IPS-11a (cell line): ENCODE results near the gene ATPAF1.

Experiments
- H3K4me3 ChIP-seq: one replicate; pipeline ENCODE4 v1.5.1; 2013; ENCODE audit warnings: low read depth, low read length, control low read depth

The ATPAF1 gene

DNA sequence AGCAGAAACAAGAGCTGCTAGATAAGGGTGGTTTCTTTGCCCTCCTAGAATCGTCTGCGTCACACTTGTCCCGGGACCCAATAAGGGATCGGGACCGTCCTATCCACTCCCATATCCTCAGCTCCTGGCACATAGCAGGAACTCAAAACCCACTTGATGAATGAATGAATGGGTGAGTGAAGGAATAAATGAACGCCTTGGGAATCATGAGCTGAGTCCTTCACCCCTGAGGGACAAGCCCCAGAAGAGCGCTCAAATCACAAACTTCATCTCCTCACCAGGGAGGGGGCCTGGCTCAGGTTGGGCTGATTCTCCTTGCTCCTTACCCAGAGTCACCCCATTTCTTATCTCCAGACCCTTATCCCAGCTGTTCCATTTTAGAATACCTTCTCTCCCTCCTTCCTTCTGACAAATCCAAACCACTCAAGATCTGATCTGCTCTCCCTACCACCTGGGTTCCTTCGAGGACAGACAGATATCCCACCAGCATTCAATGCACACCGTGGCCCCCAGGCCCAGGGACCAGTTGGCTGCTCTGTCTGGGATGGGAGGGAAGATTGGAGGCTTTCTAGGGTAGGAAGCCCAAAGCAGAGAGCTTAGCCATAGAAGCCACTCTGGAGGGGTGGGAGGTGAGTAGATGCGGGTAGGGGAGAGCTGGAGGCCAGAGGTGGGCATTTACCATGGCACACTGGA lies 50.9 kb downstream of the ATPAF1 start:
- H3K4me3 ChIP-seq = peak overlapping the region; percentile 79

GRCh38 chr1:46616277-46617107 lies 51.7 kb downstream of the ATPAF1 start, which contains the start of gene MOB3C:
MOB3C (minus strand) TSS chr1:46616811; CDS start chr1:46613321, 3,490 bp downstream.
- peak within 1 kb of the TSS; percentile 79 for H3K4me3 ChIP-seq

GRCh38 chr1:46615735-46616134 lies 52.4 kb downstream of the ATPAF1 start:
- no peak overlapping the region for H3K4me3 ChIP-seq

DNA sequence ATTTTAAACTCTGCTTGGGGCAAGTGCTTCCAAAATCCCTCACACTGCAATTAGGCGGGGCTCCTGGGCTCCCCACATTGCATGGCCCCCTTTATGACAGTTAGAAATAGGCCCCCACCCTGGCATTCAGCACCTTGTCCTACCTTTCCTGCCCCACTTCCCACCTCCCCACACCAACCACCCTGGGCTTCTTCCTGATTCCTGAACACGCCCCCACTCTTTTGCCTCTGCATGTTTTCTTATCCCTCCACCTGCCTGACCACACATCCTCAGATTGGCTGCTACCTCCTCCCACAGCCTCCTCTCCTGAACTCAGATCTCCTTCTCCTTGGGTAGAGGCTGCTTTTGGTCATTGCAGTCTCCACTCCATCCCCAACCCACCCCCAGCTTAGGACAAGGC lies 53.1 kb downstream of the ATPAF1 start:
- no peak overlapping the region for H3K4me3 ChIP-seq

- no peak overlapping the region for H3K4me3 ChIP-seq
Measured at GRCh38 chr1:46614604-46614984, 53.6 kb downstream of the ATPAF1 start.

DNA sequence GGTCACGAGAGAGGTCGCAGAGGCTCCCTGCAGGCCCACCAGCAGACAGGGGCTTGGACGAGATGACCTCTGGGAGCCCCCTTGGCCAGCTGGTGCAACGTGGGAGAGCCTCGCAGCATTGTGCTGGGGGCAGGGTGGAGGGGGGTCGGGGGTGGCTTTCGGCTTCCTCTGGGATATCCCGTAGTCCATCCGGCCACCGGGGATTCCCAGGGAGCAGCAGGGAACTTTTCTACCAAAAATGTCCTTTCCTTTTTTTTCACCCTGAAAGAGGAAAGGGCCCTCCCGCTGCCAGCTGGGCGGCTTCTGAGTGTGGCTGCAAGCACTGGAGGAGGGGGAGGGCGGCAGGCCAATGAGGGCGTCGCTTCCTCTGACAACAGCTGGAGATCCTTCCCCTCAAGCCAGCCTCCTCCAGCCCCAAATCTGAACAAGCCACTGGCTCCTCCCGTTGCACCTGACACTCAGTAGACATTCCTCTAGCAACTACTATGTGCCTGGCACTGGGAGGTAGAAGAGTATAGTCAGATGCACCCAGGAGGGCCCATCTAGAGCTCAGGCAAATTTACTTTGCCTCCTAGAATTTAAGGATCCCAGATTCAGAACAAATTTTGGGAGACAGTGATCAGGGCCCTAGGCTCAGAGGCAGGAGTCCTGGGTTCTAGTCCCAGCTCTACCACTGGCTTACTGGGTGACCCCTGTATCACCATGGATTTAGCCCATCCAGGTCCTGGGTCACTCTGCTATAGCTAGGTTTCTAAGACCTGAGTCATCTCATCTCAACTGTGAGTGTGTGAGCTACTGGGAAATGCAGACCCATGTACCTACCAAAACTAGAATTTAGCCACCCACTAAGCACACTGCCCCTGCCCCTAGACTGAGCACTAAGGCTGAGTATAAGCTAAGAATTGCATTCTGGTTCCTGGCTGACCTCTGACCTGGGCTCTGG lies 54.2 kb downstream of the ATPAF1 start:
- no peak overlapping the region for H3K4me3 ChIP-seq

GRCh38 chr1:46612937-46613660 lies 55.1 kb downstream of the ATPAF1 start:
- no peak overlapping the region for H3K4me3 ChIP-seq

DNA sequence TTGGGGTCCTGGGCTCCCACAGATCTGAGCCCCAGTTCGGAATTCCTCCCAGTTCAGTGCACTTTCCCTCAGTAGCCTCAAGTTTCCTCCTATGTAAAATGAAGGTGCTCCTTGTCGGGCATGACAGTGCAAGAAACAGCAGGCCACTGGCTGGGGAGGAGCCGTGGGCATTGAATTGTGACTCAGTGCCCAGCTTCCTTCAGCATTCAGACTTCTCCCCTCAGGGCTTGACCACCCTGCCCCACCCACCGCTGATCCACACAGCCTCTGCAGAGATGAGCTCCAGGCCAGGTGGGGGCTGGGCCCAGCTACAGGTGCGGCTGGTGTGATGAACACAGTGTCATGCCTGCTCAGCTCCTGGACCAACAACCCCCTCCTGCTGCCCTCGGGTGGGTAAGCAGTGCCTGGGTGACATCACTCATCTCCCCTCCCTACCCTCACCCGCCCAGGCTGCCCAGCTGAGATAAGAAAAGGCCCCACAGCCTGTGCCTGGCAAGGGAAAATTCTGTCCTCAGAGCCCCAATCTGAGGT lies 56.4 kb downstream of the ATPAF1 start:
- no peak overlapping the region for H3K4me3 ChIP-seq

GRCh38 chr1:46607345-46608130 lies 60.6 kb downstream of the ATPAF1 start:
- H3K4me3 ChIP-seq = no peak overlapping the region

DNA sequence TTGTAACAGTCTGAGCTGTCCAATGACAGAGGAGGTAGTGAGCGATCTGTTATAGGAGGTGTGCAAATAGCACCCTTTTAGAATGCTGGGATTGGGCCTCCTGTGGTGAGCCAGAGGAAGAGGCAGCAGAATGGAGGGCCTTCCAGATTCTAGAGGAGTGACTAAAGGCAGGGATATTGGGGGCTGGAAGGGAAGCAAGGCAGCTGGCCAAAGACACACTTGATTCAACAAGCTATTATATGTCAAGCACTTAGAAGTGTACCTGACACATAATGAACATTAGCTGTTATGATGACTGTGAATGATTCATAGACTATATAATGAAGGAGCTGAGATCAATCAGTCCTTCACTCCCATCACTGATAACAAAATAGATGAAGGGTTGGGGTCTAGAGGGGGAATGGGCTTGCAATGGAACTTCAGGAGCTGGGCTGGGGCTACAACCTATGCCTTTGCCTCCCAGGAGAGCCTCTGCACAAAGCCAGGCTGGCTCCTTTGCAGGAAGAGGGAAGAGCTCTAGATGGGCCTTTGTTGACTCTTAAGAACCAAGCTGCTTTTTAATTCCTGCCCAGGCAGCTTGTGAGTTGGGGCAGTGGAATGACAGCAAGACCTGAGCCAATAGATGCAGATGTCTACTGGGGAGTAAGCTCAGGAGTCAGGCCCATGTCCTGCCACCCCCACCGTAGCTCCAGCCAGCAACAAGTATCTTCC lies 61.8 kb downstream of the ATPAF1 start:
- no peak overlapping the region for H3K4me3 ChIP-seq

DNA sequence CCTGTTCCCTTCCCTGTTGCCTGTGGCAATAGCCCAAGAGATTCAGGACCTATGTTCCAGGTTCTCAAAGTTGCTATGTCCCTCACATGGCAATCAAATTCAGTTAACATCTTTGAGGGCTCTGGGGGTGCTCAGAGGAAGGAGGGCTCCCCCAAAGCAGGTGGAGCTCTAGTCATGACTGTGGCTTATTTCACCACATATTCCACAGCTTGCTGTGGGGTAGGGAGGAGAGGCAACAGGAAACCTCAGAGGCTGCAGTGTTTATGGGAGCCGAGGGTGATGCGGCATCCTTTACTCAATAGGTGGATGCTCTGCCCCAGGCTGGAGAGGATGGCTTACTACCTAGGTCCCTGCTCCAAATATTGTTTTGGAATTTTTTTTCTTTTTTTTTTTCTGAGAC lies 62.9 kb downstream of the ATPAF1 start:
- H3K4me3 ChIP-seq = no peak overlapping the region

- H3K4me3 ChIP-seq = peak within 1 kb of the TSS; percentile 76
Measured at GRCh38 chr1:46603858-46604549, 64.2 kb downstream of the ATPAF1 start, which contains the start of gene MKNK1. MKNK1 (minus strand) TSS chr1:46604268; CDS start chr1:46583327, 20,941 bp downstream.

GRCh38 chr1:46603481-46603857 lies 64.7 kb downstream of the ATPAF1 start:
- H3K4me3 ChIP-seq = peak overlapping the region; percentile 76

DNA sequence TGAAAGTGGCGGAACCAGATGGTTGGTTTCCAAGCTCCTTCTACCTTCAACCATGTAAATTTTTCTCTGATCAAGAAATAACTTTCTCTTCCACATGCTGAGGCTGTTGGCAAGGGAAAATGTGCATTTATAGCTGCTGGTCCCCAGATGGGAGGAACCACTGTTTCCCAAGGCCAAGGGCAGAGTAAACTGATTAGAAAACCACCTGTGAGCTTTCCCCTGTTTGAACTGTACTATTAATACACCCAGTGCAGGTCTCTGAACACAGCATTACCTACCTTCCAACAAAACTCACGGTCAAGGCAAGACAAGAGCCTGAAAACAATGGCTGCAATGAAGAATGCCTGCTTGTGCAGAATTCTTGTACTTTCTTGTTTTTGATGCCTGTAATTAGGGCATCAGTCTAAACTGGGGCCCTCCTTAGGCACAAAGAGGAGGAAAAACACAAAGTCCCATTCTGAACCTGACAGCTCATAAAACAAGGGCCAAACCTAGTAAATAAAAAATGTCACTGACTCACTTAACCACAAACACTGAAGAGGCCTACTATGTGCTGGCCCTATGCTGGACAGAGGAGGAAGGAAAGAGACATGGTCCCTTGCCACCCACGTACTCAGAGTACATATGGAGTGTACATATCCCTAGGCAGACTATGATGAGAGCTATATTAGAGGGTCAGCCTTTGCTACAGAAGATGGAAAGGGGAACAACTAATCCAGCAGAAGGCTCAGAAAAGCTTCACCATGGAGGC lies 66.7 kb downstream of the ATPAF1 start:
- H3K4me3 ChIP-seq = no peak overlapping the region

DNA sequence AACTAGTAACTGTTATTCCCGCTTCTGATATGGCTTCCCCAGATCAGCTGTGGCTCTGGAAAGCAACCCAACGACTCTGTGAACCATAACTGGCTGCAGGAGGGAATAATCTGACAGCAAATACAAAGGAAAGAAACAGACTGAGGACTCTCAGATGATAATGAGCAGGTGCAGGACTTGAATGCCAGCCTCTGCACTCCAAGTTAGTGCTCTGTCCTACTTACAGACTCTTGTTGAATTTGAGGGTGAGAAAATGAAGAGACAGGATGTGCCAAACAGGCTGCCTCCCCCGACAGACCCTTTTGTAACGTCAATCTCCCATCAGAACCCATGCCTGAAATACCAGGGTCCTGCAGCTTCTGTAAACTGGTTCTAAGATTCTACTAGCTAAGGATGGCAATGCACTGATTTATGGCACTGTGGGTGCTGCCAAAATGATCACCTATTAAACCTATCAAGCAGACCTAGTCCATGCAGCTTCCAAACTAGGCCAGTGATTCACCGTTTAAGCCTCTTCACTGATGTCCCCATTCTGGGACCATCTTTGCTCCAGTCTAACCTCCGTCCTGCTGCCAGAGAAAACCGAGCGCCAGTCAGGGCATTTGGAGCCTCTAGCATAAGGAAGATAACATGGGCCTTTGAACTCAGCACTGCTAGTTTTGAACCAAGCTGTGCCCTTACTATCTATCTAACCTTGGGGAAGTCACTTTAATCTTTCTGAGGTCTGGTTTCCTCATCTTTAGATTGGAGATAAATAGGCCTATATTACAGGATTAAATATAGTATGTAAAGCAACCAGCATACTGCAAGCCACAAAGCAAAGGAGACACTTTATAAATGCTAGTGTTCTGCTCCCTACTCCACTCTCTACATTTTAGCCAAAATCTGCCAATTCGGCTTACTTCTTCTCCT lies 68.8 kb downstream of the ATPAF1 start:
- H3K4me3 ChIP-seq = no peak overlapping the region

DNA sequence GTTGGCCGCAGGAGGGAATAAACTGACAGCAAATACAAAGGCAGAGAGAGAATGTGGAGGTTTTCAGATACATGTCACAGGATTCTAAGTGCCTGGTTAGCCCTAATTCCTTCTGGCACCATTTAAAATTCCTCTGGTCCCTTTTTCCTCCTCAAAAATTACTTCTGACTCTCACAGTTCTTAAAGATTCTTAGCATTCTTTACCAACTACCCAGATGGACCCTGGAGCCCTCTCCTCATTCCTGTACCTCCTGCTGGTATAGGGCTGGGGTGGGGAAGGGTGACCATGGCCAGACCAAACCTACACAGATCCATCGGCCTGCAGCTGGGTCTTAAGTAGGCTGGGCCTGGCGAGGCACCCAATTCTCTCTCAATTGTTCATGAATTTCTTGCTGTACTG lies 71.3 kb downstream of the ATPAF1 start:
- no peak overlapping the region for H3K4me3 ChIP-seq
